Measurements from ENCODE around the gene HIVEP2. TPM values are rescaled to one million over a fixed set of nuclear protein-coding genes. Genes with fewer than 3 reads are reported as not detected.
A peak's percentile ranks its signal among the peaks of the same experiment; 100 is the strongest.

Gene HIVEP2
- total RNA-seq, 1 experiment from 2014 or later: 8.2 TPM

DNA sequence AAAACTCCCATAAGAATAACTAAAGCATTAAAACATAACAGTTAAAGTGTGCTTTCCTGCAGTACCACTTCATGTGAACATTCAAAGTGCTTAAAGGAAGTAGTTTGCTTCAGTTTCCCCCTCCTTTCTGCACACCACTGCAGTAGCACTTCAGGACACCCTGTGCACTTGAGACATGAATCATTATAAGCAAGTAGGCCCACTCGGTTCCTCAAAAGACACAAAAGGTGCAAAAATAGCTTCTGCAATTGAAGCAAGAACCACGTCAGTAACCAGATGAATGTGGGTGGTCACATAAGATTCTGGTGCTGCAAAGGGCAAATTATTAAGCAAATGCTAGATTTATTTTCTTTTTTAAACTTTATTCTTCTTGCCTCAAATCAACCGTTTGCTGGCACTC lies 160.6 kb downstream of the HIVEP2 start:
- no peak overlapping the region for H3K27ac ChIP-seq
- no peak overlapping the region for H3K4me3 ChIP-seq
- H3K9me3 ChIP-seq (replicated peaks): no peaks in the 10 kb centered on the region
- no peak for DNase-seq
- H3K27me3 ChIP-seq: no peaks in the 10 kb centered on the region
- H3K4me1 ChIP-seq: no peaks in the 10 kb centered on the region
- H3K36me3 ChIP-seq: no peaks in the 10 kb centered on the region

DNA sequence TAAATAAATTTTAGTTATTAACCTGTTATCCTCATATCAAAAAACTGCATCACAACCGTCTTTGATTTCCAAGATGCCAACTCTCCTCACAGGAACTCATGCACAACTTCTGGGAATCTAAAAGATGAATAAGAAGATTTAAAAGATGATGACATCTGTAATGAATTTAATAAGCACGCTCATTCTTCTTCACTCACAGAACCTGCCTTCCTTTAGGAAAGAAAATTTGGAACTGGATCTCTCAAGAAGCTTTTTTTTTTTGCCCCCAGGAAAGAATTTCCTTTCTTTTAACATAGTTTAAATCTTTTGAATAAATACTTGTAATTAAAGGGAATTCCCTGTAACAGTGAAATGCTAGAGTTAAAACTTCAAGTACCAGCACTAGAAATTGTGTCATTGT lies 161.5 kb downstream of the HIVEP2 start:
- no peaks in the 10 kb centered on the region for H3K9me3 ChIP-seq (replicated peaks)
- no peaks in the 10 kb centered on the region for H3K27me3 ChIP-seq
- no peak overlapping the region for H3K4me3 ChIP-seq
- DNase-seq: no peak
- H3K27ac ChIP-seq: no peak overlapping the region
- no peaks in the 10 kb centered on the region for H3K4me1 ChIP-seq
- no peaks in the 10 kb centered on the region for H3K36me3 ChIP-seq

DNA sequence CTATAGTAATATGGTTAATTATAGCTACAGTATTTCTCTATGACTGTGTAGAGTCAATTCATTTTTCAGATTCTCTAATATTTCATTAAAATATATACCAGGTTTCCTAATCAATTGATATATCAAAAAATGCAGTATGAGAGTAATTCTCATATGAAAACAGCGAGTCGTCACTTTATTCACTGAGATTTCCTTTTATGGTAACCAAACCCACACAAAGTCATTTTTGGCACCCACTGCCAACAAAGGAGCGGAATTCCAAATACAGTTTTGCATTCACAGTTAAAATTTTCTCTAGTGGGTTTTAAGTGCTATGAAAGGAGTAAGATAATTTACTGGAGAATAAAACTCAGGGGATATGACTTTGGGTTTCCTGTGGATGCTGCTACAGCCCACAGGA lies 163.8 kb downstream of the HIVEP2 start:
- no peak for DNase-seq
- no peaks in the 10 kb centered on the region for H3K27me3 ChIP-seq
- no peaks in the 10 kb centered on the region for H3K9me3 ChIP-seq (replicated peaks)
- no peak overlapping the region for H3K4me3 ChIP-seq
- no peak overlapping the region for H3K27ac ChIP-seq
- H3K36me3 ChIP-seq: no peaks in the 10 kb centered on the region
- no peaks in the 10 kb centered on the region for H3K4me1 ChIP-seq

DNA sequence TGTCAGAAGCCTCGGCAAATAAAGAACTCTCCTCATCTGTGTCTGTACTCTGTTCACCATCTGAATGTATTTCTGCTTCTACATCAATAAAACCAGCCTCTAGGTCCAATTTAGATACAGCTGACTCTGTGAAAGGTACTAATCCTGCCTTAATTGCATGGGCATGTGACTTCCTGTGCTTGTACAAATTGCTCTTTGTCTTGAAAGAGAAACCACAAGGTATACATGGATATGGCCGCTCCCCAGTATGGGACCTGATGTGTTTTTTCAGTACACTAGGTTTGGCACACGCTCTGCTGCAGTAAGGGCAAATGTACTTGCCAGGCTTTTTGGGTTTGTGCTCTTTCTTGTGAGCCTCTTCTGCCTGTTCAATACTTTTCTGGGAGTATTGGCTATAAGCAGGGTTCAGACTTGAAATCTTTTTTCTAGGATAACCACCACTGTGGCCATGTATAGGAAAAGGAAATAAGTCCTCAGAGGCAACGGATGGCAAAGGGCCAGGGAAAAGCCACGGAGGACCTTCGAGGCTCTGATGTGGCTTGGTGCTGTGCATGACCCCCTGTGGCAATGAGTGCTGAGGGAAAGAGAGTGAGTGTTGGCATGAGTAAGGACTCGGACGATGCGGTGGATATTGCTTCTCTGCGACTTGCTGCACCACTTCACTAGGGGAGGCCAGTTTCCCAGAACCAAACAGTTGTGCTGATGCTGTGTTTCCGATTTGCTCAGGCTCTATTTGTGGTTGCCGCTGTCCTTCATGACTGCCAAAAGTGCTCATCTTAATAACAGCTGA lies 170.9 kb downstream of the HIVEP2 start:
- no peaks in the 10 kb centered on the region for H3K4me1 ChIP-seq
- H3K27me3 ChIP-seq: no peaks in the 10 kb centered on the region
- no peak overlapping the region for H3K4me3 ChIP-seq
- DNase-seq: peak in 1 of 2 experiments; percentile 6
- H3K27ac ChIP-seq: no peak overlapping the region
- H3K9me3 ChIP-seq (replicated peaks): 0 out of 2 replicates have a peak, but pooled peaks cover 2% of the 10 kb centered on the region
- H3K36me3 ChIP-seq: no peaks in the 10 kb centered on the region; the same call in 1 of the 2 replicates

DNA sequence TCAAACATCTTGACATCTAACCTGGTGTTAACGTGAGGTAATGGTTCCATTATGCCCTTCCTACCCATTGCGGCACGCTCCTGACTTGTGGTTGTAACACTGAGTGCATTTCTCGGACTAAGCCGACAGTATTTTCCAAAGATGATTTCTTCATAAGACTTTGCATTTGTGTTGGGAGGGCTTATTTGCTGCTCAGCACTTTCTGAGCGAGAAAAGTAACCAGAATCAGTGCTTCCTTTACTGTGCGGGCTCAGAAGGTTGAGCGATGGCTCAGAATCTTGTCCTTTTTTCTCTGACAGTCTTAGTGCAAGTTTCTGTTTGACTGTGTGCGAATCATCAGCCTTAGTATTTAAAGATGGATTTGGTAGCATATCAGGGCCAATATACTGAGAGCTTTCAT lies 171.7 kb downstream of the HIVEP2 start:
- no peaks in the 10 kb centered on the region; the same call in 1 of the 2 replicates for H3K36me3 ChIP-seq

DNA sequence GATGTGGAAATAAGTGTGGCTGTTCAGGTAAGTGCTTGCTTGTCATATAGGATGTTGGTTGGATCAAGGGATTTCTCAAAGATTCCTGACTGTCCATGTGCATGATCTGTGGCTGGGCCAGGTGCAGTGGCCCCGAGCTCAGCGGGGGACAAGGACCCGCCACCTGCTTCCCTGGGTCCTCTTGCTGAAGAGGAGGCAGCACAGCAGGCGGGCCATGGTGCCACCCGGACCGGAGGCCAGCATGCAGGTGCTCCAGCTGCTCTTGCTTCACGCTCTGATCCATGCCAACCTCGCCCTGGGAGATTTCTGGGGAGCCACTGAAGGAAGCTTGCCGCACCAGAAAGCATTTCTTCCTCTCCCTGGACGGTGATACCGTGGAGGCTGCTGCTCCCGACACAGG lies 173.8 kb downstream of the HIVEP2 start:
- Histone ChIP-seq H3K36me3 (no peaks in the 10 kb centered on the region; the same call in 1 of the 2 replicates), H3K4me3 (no peak overlapping the region), H3K4me1 (no peaks in the 10 kb centered on the region), H3K27ac (no peak overlapping the region), H3K9me3 (replicated peaks) (0 out of 2 replicates have a peak, but pooled peaks cover 2% of the 10 kb centered on the region), H3K27me3 (no peaks in the 10 kb centered on the region)
- no peak for DNase-seq

More for the DNA sequence above, 171.7 kb downstream of the HIVEP2 start:
- DNase-seq: no peak
- Histone ChIP-seq H3K27me3 (no peaks in the 10 kb centered on the region), H3K4me3 (no peak overlapping the region), H3K4me1 (no peaks in the 10 kb centered on the region), H3K9me3 (replicated peaks) (0 out of 2 replicates have a peak, but pooled peaks cover 2% of the 10 kb centered on the region), H3K27ac (no peak overlapping the region)

DNA sequence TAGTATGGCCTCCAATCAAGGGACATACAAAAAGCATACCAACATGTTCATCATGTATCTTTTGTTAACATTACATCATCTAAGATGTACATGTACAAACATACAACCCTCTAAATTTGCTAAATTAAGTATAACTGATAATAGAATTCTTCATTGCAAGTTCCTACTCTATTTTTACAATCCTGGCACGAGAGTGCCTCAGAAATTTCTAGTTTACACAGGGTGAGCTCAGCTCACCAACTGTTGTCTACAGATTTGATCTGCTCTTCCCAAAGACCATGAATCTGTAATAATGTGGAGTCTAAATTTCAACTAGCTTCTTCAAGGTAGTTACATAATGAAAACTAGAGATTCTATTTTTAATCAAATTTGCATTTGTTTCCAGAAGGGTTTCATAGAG lies 179.7 kb downstream of the HIVEP2 start:
- no peaks in the 10 kb centered on the region for H3K4me1 ChIP-seq
- no peak for DNase-seq
- no peak overlapping the region for H3K27ac ChIP-seq
- H3K27me3 ChIP-seq: no peaks in the 10 kb centered on the region
- H3K36me3 ChIP-seq: peaks cover 3% of the 10 kb centered on the region; the same call in 1 of the 2 replicates
- no peaks in the 10 kb centered on the region for H3K9me3 ChIP-seq (replicated peaks)
- no peak overlapping the region for H3K4me3 ChIP-seq

DNA sequence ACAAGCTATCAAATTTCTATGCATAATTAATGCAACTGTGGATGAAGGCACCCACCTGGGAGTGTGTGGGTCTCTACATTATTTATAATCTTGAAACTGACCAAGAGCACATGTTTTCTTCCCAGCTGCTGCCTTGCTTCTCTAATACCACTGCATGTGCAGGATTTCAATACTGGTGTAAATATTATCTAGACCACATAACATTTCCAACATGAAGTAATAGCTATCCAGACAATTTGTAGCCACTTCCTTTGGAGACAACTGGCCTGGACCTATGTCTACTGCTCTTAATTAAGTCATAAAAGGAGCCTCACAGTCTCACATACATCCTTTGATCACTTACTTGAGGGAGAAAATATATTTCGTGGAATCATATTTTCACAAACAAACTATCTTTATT lies 180.7 kb downstream of the HIVEP2 start:
- Histone ChIP-seq H3K27ac (no peak overlapping the region), H3K4me1 (no peaks in the 10 kb centered on the region), H3K4me3 (no peak overlapping the region), H3K9me3 (replicated peaks) (no peaks in the 10 kb centered on the region), H3K27me3 (no peaks in the 10 kb centered on the region), H3K36me3 (peaks cover 3% of the 10 kb centered on the region; the same call in 1 of the 2 replicates)
- peak in 1 of 2 experiments; percentile 13 for DNase-seq

DNA sequence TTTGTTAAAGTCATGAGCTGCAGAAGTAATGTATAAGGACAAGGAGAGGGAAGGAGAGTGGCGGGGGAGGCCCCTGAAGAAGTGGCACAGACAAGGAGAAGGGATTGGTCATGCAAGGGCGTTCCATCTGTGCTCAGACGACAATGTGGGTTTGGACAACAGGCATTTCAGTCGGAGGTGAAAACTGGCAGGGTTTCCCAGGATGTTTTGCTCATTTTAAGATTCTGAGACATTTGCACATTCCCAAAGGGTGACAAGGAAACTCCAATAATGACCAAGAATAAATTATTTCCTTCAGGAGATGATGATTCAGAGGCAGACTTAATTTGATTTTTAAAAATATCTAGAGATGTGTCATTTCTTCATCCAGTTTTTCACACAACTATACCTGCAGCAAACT lies 181.8 kb downstream of the HIVEP2 start:
- H3K4me1 ChIP-seq: no peaks in the 10 kb centered on the region
- peaks cover 3% of the 10 kb centered on the region; the same call in 1 of the 2 replicates for H3K36me3 ChIP-seq
- no peak overlapping the region for H3K4me3 ChIP-seq
- no peak for DNase-seq
- no peaks in the 10 kb centered on the region for H3K27me3 ChIP-seq
- H3K9me3 ChIP-seq (replicated peaks): no peaks in the 10 kb centered on the region
- no peak overlapping the region for H3K27ac ChIP-seq

DNA sequence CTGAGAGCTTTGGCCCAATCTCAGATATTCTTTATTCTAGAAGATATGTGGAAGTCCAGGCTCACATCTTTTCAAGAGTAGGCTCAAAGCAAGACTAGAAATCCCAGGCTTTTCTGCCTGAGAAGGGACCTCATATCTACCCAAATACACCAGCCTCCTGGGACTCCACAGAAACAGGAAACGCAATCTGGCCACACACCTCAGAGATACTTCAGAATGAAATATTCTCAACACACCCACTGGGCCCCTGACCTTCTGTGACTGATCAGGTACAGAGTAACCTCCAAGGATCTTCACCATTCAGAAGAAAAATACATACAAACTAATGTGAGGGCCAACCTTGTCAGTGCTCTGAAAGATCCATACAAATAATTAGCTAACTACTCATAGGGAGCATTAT lies 183.2 kb downstream of the HIVEP2 start:
- H3K27me3 ChIP-seq: no peaks in the 10 kb centered on the region
- no peaks in the 10 kb centered on the region; the same call in 1 of the 2 replicates for H3K4me1 ChIP-seq
- H3K4me3 ChIP-seq: no peak overlapping the region
- no peak for DNase-seq
- peaks cover 3% of the 10 kb centered on the region for H3K36me3 ChIP-seq
- H3K27ac ChIP-seq: no peak overlapping the region
- no peaks in the 10 kb centered on the region for H3K9me3 ChIP-seq (replicated peaks)

DNA sequence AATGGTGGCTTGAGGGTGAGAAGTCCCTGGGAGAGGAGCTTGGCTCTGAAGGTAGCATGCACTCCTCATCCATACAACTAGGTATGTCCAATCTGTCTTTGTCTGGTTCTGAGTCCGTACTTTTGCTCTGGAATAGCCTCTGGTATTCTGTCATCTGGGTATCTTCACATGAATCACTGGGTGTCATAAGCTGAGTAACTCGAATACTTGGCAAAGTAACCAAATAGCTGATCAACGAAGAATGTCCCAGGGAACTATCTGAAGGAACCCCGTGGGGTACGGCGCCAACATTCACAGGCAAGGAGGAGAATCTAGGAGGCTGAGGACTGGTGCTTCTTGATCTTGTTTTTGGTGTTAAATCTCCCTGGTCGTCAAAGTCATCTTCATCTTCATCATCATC lies 184.8 kb downstream of the HIVEP2 start:
- Histone ChIP-seq H3K27ac (no peak overlapping the region), H3K27me3 (no peaks in the 10 kb centered on the region), H3K9me3 (replicated peaks) (no peaks in the 10 kb centered on the region), H3K4me3 (no peak overlapping the region), H3K4me1 (peaks cover 3% of the 10 kb centered on the region; the same call in 1 of the 2 replicates), H3K36me3 (peaks cover 3% of the 10 kb centered on the region)
- no peak for DNase-seq

DNA sequence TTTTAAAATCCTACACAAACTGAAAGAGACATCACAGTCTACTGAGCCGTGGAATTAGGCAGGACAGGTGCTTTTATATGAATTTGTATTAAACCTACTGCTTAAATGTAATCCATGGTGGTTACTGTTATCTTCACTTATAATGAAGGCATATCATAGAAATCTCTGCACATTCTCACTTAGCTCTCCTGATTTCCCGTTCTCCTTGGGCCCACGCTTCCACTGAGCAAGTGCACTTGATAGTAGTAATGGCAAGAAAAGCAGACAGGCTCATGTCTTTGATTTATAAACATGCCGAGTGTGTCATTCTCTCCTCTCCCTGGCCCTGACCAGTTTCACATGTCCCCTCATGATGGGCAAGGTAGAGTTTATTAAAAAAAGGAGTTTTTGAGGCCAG lies 186.3 kb downstream of the HIVEP2 start:
- no peak for DNase-seq
- peaks cover 3% of the 10 kb centered on the region; the same call in 1 of the 2 replicates for H3K4me1 ChIP-seq
- peaks cover 3% of the 10 kb centered on the region for H3K36me3 ChIP-seq
- no peaks in the 10 kb centered on the region for H3K27me3 ChIP-seq
- no peak overlapping the region for H3K4me3 ChIP-seq
- no peaks in the 10 kb centered on the region for H3K9me3 ChIP-seq (replicated peaks)
- H3K27ac ChIP-seq: no peak overlapping the region

DNA sequence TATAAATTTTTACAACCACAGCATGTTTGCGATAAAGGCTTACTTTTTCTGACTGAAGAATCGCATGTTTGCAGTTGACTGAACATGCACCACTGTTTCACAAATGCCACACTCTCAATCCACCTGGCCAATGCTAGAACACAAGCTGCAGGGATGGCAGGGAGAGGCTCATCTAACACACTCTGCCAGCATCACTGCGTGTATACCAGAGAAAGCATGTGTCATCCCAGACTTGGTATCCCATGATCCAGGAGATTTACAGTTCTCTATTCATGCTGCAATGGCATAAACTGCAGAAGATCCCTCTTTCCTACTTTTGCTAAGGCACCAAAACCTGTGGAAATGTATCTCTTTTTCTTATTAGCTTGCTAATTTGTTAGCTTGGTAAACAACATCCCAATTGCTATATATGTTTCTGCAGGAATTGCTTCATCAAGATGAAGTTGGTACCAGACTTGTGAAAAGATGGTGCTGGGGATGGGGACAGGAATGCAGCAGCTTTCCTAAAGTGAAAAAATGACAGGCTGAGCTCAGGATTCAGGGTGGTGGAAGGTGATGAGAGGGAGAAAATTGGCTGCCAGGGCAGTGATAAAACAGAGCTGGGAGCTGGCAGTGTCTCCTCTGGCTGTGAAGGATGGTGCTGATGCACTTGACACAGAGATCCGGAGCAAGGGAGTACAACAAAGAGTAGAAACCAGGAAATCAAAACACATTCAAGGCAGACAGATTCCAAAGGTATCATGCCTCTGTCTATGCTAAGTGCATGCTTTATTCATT lies 186.9 kb downstream of the HIVEP2 start:
- Histone ChIP-seq H3K27ac (no peak overlapping the region), H3K27me3 (no peaks in the 10 kb centered on the region), H3K36me3 (peaks cover 3% of the 10 kb centered on the region), H3K4me3 (no peak overlapping the region), H3K9me3 (replicated peaks) (no peaks in the 10 kb centered on the region), H3K4me1 (peaks cover 3% of the 10 kb centered on the region; the same call in 1 of the 2 replicates)
- no peak for DNase-seq

DNA sequence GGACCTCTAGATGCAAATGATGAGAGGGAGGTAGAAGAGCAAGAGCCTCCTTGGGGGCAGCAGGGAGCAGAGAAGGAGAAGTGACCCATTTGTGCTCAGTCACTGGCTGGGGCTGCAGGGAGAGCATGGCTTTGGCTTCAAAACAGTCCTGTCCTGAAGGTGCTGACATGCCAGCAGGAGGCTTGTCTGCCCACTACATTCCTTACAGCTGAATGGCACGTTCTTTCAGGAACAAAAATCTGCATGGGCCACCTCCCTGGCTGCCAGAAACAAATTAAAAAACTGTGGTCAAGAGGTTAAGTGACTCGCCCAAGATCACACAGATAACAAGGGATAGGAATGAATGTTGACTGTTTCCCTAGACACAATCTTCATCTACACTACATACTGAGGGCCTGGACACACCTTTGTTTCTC lies 188.8 kb downstream of the HIVEP2 start:
- DNase-seq: peak; percentile 6 to 21
- H3K36me3 ChIP-seq: peaks cover 3% of the 10 kb centered on the region
- H3K27ac ChIP-seq: no peak overlapping the region
- no peaks in the 10 kb centered on the region for H3K27me3 ChIP-seq
- H3K4me1 ChIP-seq: peaks cover 3% of the 10 kb centered on the region; the same call in 1 of the 2 replicates
- no peak overlapping the region for H3K4me3 ChIP-seq
- no peaks in the 10 kb centered on the region for H3K9me3 ChIP-seq (replicated peaks)

DNA sequence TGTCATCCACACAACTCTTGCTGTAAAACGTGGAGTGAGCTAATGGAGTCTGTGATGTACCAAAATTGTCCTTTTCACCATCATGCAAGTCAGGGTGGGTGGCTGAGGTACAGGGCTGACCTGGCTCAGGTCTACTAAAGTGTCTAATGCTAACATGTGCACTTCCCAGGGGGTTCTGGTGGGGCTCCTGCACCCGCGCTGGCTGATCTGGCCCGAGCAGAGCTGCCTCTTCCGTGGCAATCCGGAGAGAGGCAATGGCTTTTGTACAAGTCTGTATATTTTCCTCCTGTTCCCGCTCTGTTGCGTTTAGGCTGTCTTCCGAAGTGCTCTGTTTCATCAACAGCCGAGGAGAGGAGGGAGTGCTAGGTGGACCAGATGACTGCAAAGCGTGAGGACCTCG lies 191.8 kb downstream of the HIVEP2 start:
- Histone ChIP-seq H3K36me3 (no peaks in the 10 kb centered on the region; the same call in 1 of the 2 replicates), H3K9me3 (replicated peaks) (no peaks in the 10 kb centered on the region), H3K4me1 (peaks cover 3% of the 10 kb centered on the region; the same call in 1 of the 2 replicates), H3K4me3 (no peak overlapping the region), H3K27ac (no peak overlapping the region), H3K27me3 (no peaks in the 10 kb centered on the region)
- DNase-seq: no peak

Data from SJCRH30 (cell line).